H1 (cell line): ENCODE data around the gene PRRT1B. TPM values are rescaled to one million over a fixed set of nuclear protein-coding genes. Genes with fewer than 3 reads are reported as not detected.

ENCODE experiments used
- CTCF ChIA-PET: fragments of 300-600 bp; sonication (Branson Sonifier 250); formaldehyde crosslinking; loops from one replicate; lab custom pipeline; 2021; ENCODE audit not compliant: partially characterized antibody; lab: Charles Lee
- POLR2A ChIA-PET: fragments of 300-600 bp; sonication (Branson Sonifier 250); formaldehyde crosslinking; loops from one replicate; lab custom pipeline; 2021; ENCODE audit warnings: inconsistent platforms; ENCODE audit not compliant: partially characterized antibody; lab: Charles Lee
- DNase-seq, 2 experiments: peaks; one replicate each; pipeline versions ENCODE4 v3.0.0 to v3.0.0-alpha.2; 2010 to 2022; ENCODE audit warnings: low spot score in 2 of 2, low read depth in 1 of 2, mixed read lengths in 1 of 2
- FAIRE-seq: peaks from 2 replicates; lab custom pipeline; 2011; peaks lifted over from hg19 to GRCh38; lab: Jason Lieb, UNC
- H2AFZ ChIP-seq: 2 replicates; pipeline ENCODE4 v1.8.1; 2012; ENCODE audit warnings: low read length, inconsistent platforms
- H2AK5ac ChIP-seq: 2 replicates; pipeline ENCODE4 v1.6.1; 2013; ENCODE audit warnings: low read depth, low read length
- H2BK120ac ChIP-seq: replicated peaks from 2 replicates; pipeline ENCODE3; 2013; ENCODE audit warnings: low read depth, low read length, inconsistent platforms
- H2BK12ac ChIP-seq: 2 replicates; pipeline ENCODE4 v1.6.1; 2013; ENCODE audit warnings: low read depth, low read length
- H2BK15ac ChIP-seq: 2 replicates; pipeline ENCODE4 v1.6.1; 2013; ENCODE audit warnings: low read length
- H2BK20ac ChIP-seq: 2 replicates; pipeline ENCODE4 v1.6.1; 2013; ENCODE audit warnings: low read length
- H2BK5ac ChIP-seq: 2 replicates; pipeline ENCODE4 v1.6.1; 2013; ENCODE audit warnings: low read depth, low read length
- H3K14ac ChIP-seq: 2 replicates; pipeline ENCODE4 v1.6.1; 2013; ENCODE audit warnings: inconsistent platforms; ENCODE audit not compliant: insufficient read length
- H3K18ac ChIP-seq: 2 replicates; pipeline ENCODE4 v1.6.1; 2013; ENCODE audit warnings: low read length; ENCODE audit errors: extremely low read depth
- H3K23ac ChIP-seq: 2 replicates; pipeline ENCODE4 v1.6.1; 2013; ENCODE audit warnings: inconsistent platforms; ENCODE audit not compliant: insufficient read length
- H3K23me2 ChIP-seq: 2 replicates; pipeline ENCODE4 v1.6.1; 2013; ENCODE audit warnings: low read depth, low read length
- H3K27ac ChIP-seq: 2 replicates; pipeline ENCODE4 v1.6.1; 2011; ENCODE audit warnings: low read depth, low read length, inconsistent platforms
- H3K27me3 ChIP-seq, 4 experiments: replicated peaks in 1 of 4; 1 replicate in 1 of 4; 2 replicates in 3 of 4; pipeline versions ENCODE4 v1.6.1 to v1.8.1; 2011 to 2013; ENCODE audit warnings: low read length in 3 of 4, mild to moderate bottlenecking in 3 of 4, inconsistent platforms in 2 of 4, mixed read lengths in 2 of 4, moderate library complexity in 1 of 4; ENCODE audit not compliant: control insufficient read depth in 3 of 4, insufficient read depth in 3 of 4; ENCODE audit errors: extremely low read depth in 1 of 4
- H3K36me3 ChIP-seq, 4 experiments: 2 replicates each; pipeline versions ENCODE4 v1.6.1 to v1.8.1; 2011 to 2013; ENCODE audit warnings: mild to moderate bottlenecking in 4 of 4, low read length in 3 of 4, moderate library complexity in 2 of 4, control low read depth in 1 of 4, inconsistent platforms in 1 of 4; ENCODE audit not compliant: insufficient read depth in 4 of 4, control insufficient read depth in 2 of 4
- H3K4ac ChIP-seq: replicated peaks from 2 replicates; pipeline ENCODE3; 2013; ENCODE audit warnings: low read length, low read depth, mixed read lengths, inconsistent platforms; ENCODE audit not compliant: insufficient read length
- H3K4me1 ChIP-seq, 4 experiments: replicated peaks in 1 of 4; 1 replicate in 1 of 4; 2 replicates in 3 of 4; pipeline versions ENCODE4 v1.6.1 to v1.8.1; 2011 to 2013; ENCODE audit warnings: low read length in 3 of 4, inconsistent platforms in 2 of 4, mixed read lengths in 1 of 4; ENCODE audit not compliant: insufficient read depth in 4 of 4, control insufficient read depth in 3 of 4
- H3K4me2 ChIP-seq, 2 experiments: 2 replicates each; pipeline versions ENCODE4 v1.6.1 to v1.8.1; 2011 to 2013; ENCODE audit warnings: low read depth in 2 of 2, low read length in 2 of 2, control low read depth in 1 of 2, inconsistent platforms in 1 of 2, mild to moderate bottlenecking in 1 of 2; ENCODE audit not compliant: insufficient read depth in 1 of 2
- H3K4me3 ChIP-seq, 4 experiments: fragments of 200-600, 300-600 bp in 1 of 4; sonication (generic), shearing (Covaris generic), sonication (Bioruptor Twin) in 1 of 4; 2 replicates each; pipeline versions ENCODE4 v1.5.1 to v1.8.1; 2011 to 2016; ENCODE audit warnings: low read length in 4 of 4, low read depth in 3 of 4, control low read depth in 2 of 4, inconsistent platforms in 2 of 4, mild to moderate bottlenecking in 2 of 4, mixed read lengths in 1 of 4, moderate library complexity in 1 of 4; ENCODE audit not compliant: insufficient read depth in 2 of 4; ENCODE audit errors: extremely low read depth in 1 of 4
- H3K56ac ChIP-seq: replicated peaks from 2 replicates; pipeline ENCODE3; 2013; ENCODE audit warnings: low read depth, mild to moderate bottlenecking, mixed read lengths, low read length, inconsistent platforms; ENCODE audit not compliant: insufficient read length
- H3K79me1 ChIP-seq: 2 replicates; pipeline ENCODE4 v1.6.1; 2013; ENCODE audit warnings: low read depth, low read length, control low read depth
- H3K79me2 ChIP-seq, 2 experiments: 2 replicates each; pipeline versions ENCODE4 v1.6.1 to v1.8.1; 2012 to 2013; ENCODE audit warnings: low read length in 2 of 2, mild to moderate bottlenecking in 2 of 2, inconsistent platforms in 1 of 2; ENCODE audit not compliant: insufficient read depth in 2 of 2, control insufficient read depth in 1 of 2
- H3K9ac ChIP-seq, 4 experiments: replicated peaks in 1 of 4; 1 replicate in 1 of 4; 2 replicates in 3 of 4; pipeline versions ENCODE4 v1.6.1 to v1.8.1; 2011 to 2013; ENCODE audit warnings: low read depth in 3 of 4, low read length in 3 of 4, control low read depth in 2 of 4, mild to moderate bottlenecking in 2 of 4, moderate library complexity in 2 of 4, inconsistent platforms in 1 of 4; ENCODE audit errors: extremely low read depth in 1 of 4
- H3K9me3 ChIP-seq, 2 experiments: 2 replicates each; pipeline versions ENCODE4 v1.6.1 to v1.8.1; 2012 to 2013; ENCODE audit warnings: mild to moderate bottlenecking in 2 of 2, moderate library complexity in 2 of 2, control low read depth in 1 of 2, inconsistent platforms in 1 of 2, low read depth in 1 of 2, low read length in 1 of 2, mixed read lengths in 1 of 2; ENCODE audit not compliant: insufficient read depth in 2 of 2
- H4K20me1 ChIP-seq, 2 experiments: replicated peaks in 1 of 2; 2 replicates each; pipeline versions ENCODE3 to v1.8.1; 2011 to 2013; ENCODE audit warnings: inconsistent platforms in 2 of 2, low read length in 2 of 2, mild to moderate bottlenecking in 1 of 2; ENCODE audit not compliant: insufficient read depth in 2 of 2, control insufficient read depth in 1 of 2
- H4K5ac ChIP-seq: 2 replicates; pipeline ENCODE4 v1.6.1; 2013; ENCODE audit warnings: low read length, low read depth, mixed read lengths, inconsistent platforms; ENCODE audit not compliant: insufficient read length
- H4K8ac ChIP-seq: 2 replicates; pipeline ENCODE4 v1.8.0; 2013; ENCODE audit warnings: mild to moderate bottlenecking, moderate library complexity, low read length, inconsistent platforms; ENCODE audit not compliant: insufficient read depth; ENCODE audit errors: extremely low read depth
- H4K91ac ChIP-seq: replicated peaks from 2 replicates; pipeline ENCODE3; 2013; ENCODE audit warnings: low read length, mixed read lengths, inconsistent platforms; ENCODE audit not compliant: insufficient read length
- BACH1 ChIP-seq: IDR thresholded peaks from 2 replicates; pipeline ENCODE4 v1.6.1; 2012; ENCODE audit warnings: low read length, improper control_type of control experiment
- CTCF ChIP-seq, 3 experiments: IDR thresholded peaks; 1 replicate in 2 of 3; 2 replicates in 1 of 3; pipeline versions ENCODE4 v1.5.1 to v1.6.1; 2011; ENCODE audit warnings: low read length in 3 of 3, mild to moderate bottlenecking in 3 of 3, inconsistent platforms in 2 of 3, low read depth in 1 of 3, moderate library complexity in 1 of 3; ENCODE audit not compliant: insufficient read depth in 1 of 3; ENCODE audit errors: control extremely low read depth in 1 of 3
- E2F6 ChIP-seq: IDR thresholded peaks from 2 replicates; pipeline ENCODE4 v1.6.1; 2012; ENCODE audit warnings: inconsistent platforms
- HDAC6 ChIP-seq: IDR thresholded peaks from one replicate; pipeline ENCODE4 v1.7.1; 2012; ENCODE audit warnings: low read depth, mild to moderate bottlenecking, inconsistent platforms, low read length, moderate library complexity
- POLR2AphosphoS5 ChIP-seq: IDR thresholded peaks from 2 replicates; pipeline ENCODE4 v1.6.1; 2011; ENCODE audit warnings: low read depth, low read length
- RNF2 ChIP-seq: fragments of 200-900, 300-1000 bp; sonication (generic); IDR thresholded peaks from 2 replicates; pipeline ENCODE4 v1.7.1; 2016; ENCODE audit warnings: borderline replicate concordance, low read depth, mild to moderate bottlenecking, antibody characterized with exemption, low read length; ENCODE audit not compliant: poor library complexity, severe bottlenecking; ENCODE audit errors: missing control alignments
- TAF1 ChIP-seq: IDR thresholded peaks from 2 replicates; pipeline ENCODE4 v1.6.1; 2011; ENCODE audit warnings: mild to moderate bottlenecking, low read depth, low read length
- TBP ChIP-seq: IDR thresholded peaks from 2 replicates; pipeline ENCODE4 v1.6.1; 2011; ENCODE audit warnings: low read depth, low read length, improper control_type of control experiment
- WGBS, 2 experiments: shearing (Covaris generic) in 1 of 2; methylation state at CpG; one replicate each; pipeline versions ENCODE4 v1.1.6 to v1.1.7; 2013 to 2015; ENCODE audit warnings: low lambda C conversion rate in 2 of 2, mixed read lengths in 2 of 2, inconsistent platforms in 1 of 2, low coverage in 1 of 2, missing lambda C conversion rate in 1 of 2; ENCODE audit not compliant: insufficient replicate concordance in 2 of 2, insufficient coverage in 1 of 2, insufficient read length in 1 of 2; ENCODE audit errors: extremely low coverage in 1 of 2, missing lambda C conversion rate in 1 of 2; 5-methylcytosine and 5-hydroxymethylcytosine counted together
- polyA plus RNA-seq, 7 experiments: library from polyadenylated mRNA; depleted of rRNA in 3 of 7; stranded (reverse) in 5 of 7; unstranded in 2 of 7; fragments of >200 nt in 5 of 7; fragments of 200-250 nt in 2 of 7; gene quantifications; 1 replicate in 5 of 7; 2 replicates in 1 of 7; 4 replicates in 1 of 7; pipeline versions ENCODE4 v1.2.1 to v1.2.3, GENCODE V29; 2011 to 2013; ENCODE audit warnings: missing spikeins in 2 of 7, mixed read lengths in 2 of 7
- total RNA-seq: library from RNA; stranded (reverse); fragmentation: NEBNext Ultra II Directional; extraction: Animal tissue kit (Norgen Biotek cat#: 25700); gene quantifications from 2 replicates; pipeline ENCODE4 v1.2.1, GENCODE V29; 2021

The PRRT1B gene
- total and polyA plus RNA-seq, 2 of the 8 experiments (the other 6 are each of a cell fraction or from before 2014, with no cell fraction given), result 0.30 to 1.2 TPM

DNA sequence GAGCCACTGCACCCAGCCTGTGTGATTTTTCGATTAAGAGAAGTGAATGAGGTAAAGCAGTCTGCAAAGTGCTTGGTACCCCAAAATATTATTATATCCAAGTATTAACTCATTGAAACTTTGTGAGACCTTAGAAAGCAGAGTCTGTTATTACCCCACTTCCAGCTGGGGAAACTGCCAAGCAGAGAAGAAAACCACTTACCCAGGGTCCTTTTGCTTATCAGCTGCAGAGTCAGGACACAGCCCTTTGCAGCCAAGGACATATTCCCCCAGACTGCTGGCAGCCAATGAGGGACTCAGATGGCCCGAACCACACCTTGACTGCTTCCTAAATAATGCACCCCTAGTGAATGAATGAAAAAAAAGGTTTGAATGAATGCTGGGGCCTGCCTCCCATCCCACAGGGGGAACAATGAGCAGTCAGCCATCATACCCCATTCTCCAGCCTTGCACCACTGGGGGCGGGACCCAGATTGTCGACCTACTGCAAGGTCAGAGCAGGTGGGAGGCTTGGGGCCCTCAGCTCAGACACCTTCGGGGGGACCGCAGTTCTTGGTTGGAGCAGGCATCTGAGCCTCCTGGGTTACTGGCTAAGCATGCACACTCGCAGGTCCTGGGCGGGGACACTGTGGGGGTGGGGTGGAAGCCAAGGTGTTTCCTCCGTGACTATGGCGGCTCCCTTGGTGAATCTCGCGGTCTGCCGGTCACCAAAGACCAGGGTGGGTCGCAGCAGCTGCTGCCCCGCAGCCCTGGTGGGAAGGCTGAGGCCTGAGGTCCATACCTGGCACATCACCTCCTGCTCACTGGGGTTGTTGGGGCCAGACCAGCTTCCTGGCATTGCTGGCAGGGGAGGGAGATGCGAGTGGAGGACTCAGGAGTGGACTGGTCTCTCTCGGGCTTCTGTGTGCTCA lies 29.7 kb downstream of the PRRT1B start:
- H4K5ac ChIP-seq, result no peak overlapping the region
- no peaks in the 10 kb centered on the region for H3K9me3 ChIP-seq
- no peak overlapping the region for H3K18ac ChIP-seq
- H2BK120ac ChIP-seq, result no peak overlapping the region
- H3K79me2 ChIP-seq, result no peaks in the 10 kb centered on the region
- no peaks in the 10 kb centered on the region for H3K23me2 ChIP-seq
- no peaks in the 10 kb centered on the region for H3K79me1 ChIP-seq
- no peak overlapping the region for H2BK12ac ChIP-seq
- no peaks in the 10 kb centered on the region for H3K27me3 ChIP-seq
- ChIA-PET CTCF (interaction anchor here (1.0 kb wide), 1 partner anchor 46 kb away, joined by 3 read pairs; no protein-coding TSS in a partner anchor), POLR2A (no interaction called here)
- no peak overlapping the region for H4K8ac ChIP-seq
- no peak overlapping the region for H3K23ac ChIP-seq
- H3K4ac ChIP-seq, result no peak overlapping the region
- no peak overlapping the region for H4K91ac ChIP-seq
- DNase-seq (no peak), FAIRE-seq (no peak)
- no peak overlapping the region for H3K4me2 ChIP-seq
- no peak overlapping the region for H3K14ac ChIP-seq
- no peaks in the 10 kb centered on the region; a peak in 1 of 7 replicates for H3K4me1 ChIP-seq
- no peak overlapping the region for H2AK5ac ChIP-seq
- 92% methylated on average over 17 of the region's 17 CpGs; no CpG with 5 or more reads in 1 of the 2 experiments for WGBS, 2 experiments
- H3K36me3 ChIP-seq, result peaks cover 0 to 3% (median 0%) of the 10 kb centered on the region in 4 experiments; a peak in 2 of 8 replicates
- H4K20me1 ChIP-seq, result peaks cover 0 to 6% of the 10 kb centered on the region in 2 experiments
- H3K27ac ChIP-seq, result no peak overlapping the region
- H3K9ac ChIP-seq, result no peak overlapping the region
- H3K4me3 ChIP-seq, result no peak overlapping the region
- no peak overlapping the region; the same call in 1 of the 2 replicates for H2BK5ac ChIP-seq
- no peak overlapping the region for H2BK15ac ChIP-seq
- no peak overlapping the region for H3K56ac ChIP-seq
- no peak overlapping the region for H2BK20ac ChIP-seq
- no peak overlapping the region for H2AFZ ChIP-seq
- TF ChIP-seq BACH1 (no peak), CTCF (IDR thresholded peaks at IDR 0.05; ENCODE audit: control extremely low read depth in 1 of 3, insufficient read depth in 1 of 3, low read depth in 1 of 3, low read length in 3 of 3) (no peak), E2F6 (no peak), RNF2 (no peak), POLR2AphosphoS5 (no peak), TAF1 (no peak), TBP (no peak), HDAC6 (no peak)
